ENCODE measurements around the gene JAK2. TPM values are rescaled to one million over a fixed set of nuclear protein-coding genes. Genes with fewer than 3 reads are reported as not detected.

JAK2 gene
- total and polyA plus RNA-seq, 7 donors: 2.2 to 32.3 (median 9.0) TPM

- no peak overlapping the region for H3K4me3 ChIP-seq
- no peak for TF ChIP-seq CTCF (IDR thresholded peaks at IDR 0.05)
- intact Hi-C loops (cut with DNase I): no loop called here
- peaks cover 3 to 26% of the 10 kb centered on the region in 2 donors for H3K36me3 ChIP-seq (ENCODE audit: insufficient read depth in 1 of 2, low read depth in 1 of 2)
- no peak for ATAC-seq
- no peak overlapping the region for H3K27ac ChIP-seq
- no peaks in the 10 kb centered on the region for H3K4me1 ChIP-seq
- no peaks in the 10 kb centered on the region for H3K9me3 ChIP-seq
- no peaks in the 10 kb centered on the region for H3K27me3 ChIP-seq (ENCODE audit: insufficient read depth in 3 of 3, low read length in 2 of 3)
- DNase-seq: peak in 1 of 2 donors; percentile 15
- WGBS, 3 donors: 96 to 98% (median 98%) methylated on average over 10 of the region's 10 CpGs
Measured at GRCh38 chr9:5113523-5113922, 128.5 kb downstream of the JAK2 start.

GRCh38 chr9:5113994-5114748, 129.1 kb downstream of the JAK2 start:
- WGBS, 3 donors: 95 to 98% (median 97%) methylated on average over 22 of the region's 22 CpGs
- DNase-seq (peak in 1 of 2 donors; percentile 37), ATAC-seq (no peak)
- H3K36me3 ChIP-seq (ENCODE audit: insufficient read depth in 1 of 2, low read depth in 1 of 2): peaks cover 3 to 26% of the 10 kb centered on the region in 2 donors
- no peak overlapping the region for H3K27ac ChIP-seq
- TF ChIP-seq CTCF (IDR thresholded peaks at IDR 0.05): no peak
- no peaks in the 10 kb centered on the region for H3K27me3 ChIP-seq (ENCODE audit: insufficient read depth in 3 of 3, low read length in 2 of 3)
- intact Hi-C loops (cut with DNase I): no loop called here
- no peaks in the 10 kb centered on the region for H3K9me3 ChIP-seq
- H3K4me1 ChIP-seq: no peaks in the 10 kb centered on the region
- no peak overlapping the region for H3K4me3 ChIP-seq

- intact Hi-C loops (cut with DNase I): loop anchor here in 1 of 2 donors (10.0 kb wide), 1 partner anchor 57 kb away; no protein-coding TSS in a partner anchor
Measured at GRCh38 chr9:5122116-5122515, 137.0 kb downstream of the JAK2 start.

GRCh38 chr9:5122516-5122915, 137.4 kb downstream of the JAK2 start:
- Histone ChIP-seq H3K27me3 (ENCODE audit: insufficient read depth in 3 of 3, low read length in 2 of 3) (no peaks in the 10 kb centered on the region), H3K36me3 (ENCODE audit: insufficient read depth in 1 of 2, low read depth in 1 of 2) (peaks cover 0 to 49% of the 10 kb centered on the region in 2 donors), H3K27ac (no peak overlapping the region), H3K4me3 (no peak overlapping the region), H3K4me1 (no peaks in the 10 kb centered on the region), H3K9me3 (no peaks in the 10 kb centered on the region)
- intact Hi-C loops (cut with DNase I): loop anchor here in 1 of 2 donors (10.0 kb wide), 1 partner anchor 58 kb away; no protein-coding TSS in a partner anchor
- WGBS, 3 donors: 89 to 94% (median 92%) methylated on average over 3 of the region's 3 CpGs
- TF ChIP-seq CTCF (IDR thresholded peaks at IDR 0.05): no peak
- ATAC-seq (no peak), DNase-seq (no peak)

More at GRCh38 chr9:5122116-5122515, 137.0 kb downstream of the JAK2 start:
- TF ChIP-seq CTCF (IDR thresholded peaks at IDR 0.05): no peak
- no peak for DNase-seq
- Histone ChIP-seq H3K27ac (no peak overlapping the region), H3K4me3 (no peak overlapping the region), H3K36me3 (ENCODE audit: insufficient read depth in 1 of 2, low read depth in 1 of 2) (peaks cover 0 to 45% of the 10 kb centered on the region in 2 donors), H3K4me1 (no peaks in the 10 kb centered on the region), H3K9me3 (no peaks in the 10 kb centered on the region), H3K27me3 (ENCODE audit: insufficient read depth in 3 of 3, low read length in 2 of 3) (no peaks in the 10 kb centered on the region)
- 37 to 50% (median 48%) methylated on average over 1 of the region's 1 CpG for WGBS, 3 donors
- ATAC-seq: no peak
